SW 1271 (cell line): ENCODE results near the gene PAM16.

Source experiments
- DNase-seq, 2 experiments: peaks; one replicate each; lab custom pipeline; 2025; lab: John Stamatoyannopoulos, UW

Gene PAM16

DNA sequence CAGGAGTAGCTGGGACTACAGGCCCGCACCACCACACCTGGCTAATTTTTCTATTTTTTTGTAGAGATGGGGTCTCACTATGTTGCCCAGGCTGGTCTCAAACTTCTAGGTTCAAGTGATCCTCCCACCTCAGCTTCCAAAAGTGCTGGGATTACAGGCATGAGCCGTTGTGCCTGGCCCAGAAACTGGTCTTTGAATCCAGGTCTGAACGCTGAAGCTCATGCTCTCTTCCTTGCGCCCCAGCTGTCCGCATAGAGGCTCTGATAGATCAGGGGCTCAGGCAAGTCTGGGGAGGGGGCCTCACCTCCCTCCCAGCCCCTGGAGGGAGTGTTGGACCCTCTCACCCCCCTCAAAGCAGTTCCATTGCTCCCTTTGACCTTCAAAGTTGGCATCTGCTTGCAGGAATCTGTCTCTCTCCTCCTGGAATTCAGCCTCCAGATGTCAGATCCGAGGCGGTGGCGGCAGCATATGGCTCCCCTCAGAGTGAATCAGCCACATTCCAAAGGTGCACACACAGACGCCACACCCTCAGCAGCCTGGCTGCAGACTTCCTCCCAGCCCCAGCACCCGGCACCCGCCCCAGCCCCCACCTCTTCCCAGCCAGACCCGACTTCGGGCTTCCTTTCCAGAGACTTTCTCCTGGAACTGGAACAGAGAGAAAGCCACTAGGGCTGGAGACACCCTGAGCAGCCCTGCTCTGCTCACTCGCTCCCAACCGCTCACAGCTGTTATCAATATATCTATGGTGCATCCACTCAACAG, 52.2 kb downstream of the PAM16 start:
- DNase-seq = peak; percentile 79 to 88

DNA sequence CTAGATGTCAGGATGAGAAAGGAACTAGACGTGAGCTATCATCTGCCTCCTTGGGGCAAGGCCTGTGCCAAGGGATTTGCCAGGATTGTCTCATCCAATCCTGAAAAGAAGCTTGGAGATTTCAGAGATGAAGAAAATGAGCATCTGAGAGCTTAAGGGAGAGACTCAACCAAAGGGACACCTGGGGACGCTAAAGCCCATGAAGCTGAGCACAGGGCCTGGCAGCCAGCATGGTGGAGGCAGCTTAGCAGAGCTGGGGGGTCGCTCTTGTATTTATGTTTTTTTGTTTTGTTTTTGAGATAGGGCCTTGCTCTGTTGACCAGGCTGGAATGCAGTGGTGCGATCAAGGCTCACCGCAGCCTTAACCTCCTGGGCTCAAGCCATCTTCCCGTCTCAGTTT, 53.6 kb downstream of the PAM16 start:
- no peak for DNase-seq

DNA sequence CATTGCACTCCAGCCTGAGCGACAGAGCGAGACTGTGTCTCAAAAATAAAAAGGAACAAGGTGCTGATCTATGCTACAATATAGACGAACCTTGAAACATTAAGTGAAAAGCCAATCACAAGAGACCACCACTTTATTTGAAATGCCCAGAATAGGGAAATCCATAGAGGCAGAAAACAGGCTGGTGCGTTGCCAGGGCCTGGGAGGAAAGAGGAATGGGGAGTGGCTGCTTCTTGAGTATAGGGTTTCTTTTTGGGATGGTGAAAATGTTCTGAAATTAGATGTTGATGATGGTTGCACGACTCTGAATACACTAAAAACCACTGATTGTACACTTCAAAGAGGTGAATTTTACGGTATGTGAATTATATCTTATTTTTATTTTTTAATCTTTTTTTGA, 55.5 kb downstream of the PAM16 start:
- no peak for DNase-seq

DNA sequence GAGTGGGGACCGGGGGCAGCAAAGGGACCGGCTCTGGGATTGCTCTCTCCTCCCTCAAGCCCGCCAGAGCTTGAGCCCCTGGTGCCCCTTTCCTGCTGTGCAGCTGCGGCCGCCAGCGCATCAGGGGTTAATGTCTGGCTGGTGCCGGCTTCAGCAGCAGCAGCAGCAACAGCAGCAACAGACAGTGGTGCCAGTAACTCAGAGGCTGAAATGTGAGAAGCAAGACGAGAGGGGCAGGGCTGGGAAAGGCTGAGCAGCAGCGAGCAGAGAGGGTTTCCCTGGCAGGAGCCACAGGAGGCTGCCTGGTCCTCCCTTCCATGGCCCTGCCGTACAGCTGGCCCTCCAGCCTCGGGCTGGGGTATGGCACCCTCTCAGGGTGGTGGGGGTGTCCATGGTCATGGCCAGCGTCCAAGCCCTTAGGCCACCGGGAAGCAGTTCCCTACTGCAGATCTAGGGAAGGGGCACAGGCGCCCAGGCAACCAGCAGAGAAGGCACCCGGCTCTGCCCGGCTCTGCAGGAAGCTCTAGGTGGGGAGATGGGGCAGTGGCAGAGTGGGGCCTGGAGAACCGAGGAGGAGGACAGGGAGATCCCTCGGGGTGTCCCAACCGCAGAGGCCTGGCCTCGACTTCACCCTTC, 57.2 kb downstream of the PAM16 start:
- peak in 1 of 2 experiments; percentile 39 for DNase-seq

DNA sequence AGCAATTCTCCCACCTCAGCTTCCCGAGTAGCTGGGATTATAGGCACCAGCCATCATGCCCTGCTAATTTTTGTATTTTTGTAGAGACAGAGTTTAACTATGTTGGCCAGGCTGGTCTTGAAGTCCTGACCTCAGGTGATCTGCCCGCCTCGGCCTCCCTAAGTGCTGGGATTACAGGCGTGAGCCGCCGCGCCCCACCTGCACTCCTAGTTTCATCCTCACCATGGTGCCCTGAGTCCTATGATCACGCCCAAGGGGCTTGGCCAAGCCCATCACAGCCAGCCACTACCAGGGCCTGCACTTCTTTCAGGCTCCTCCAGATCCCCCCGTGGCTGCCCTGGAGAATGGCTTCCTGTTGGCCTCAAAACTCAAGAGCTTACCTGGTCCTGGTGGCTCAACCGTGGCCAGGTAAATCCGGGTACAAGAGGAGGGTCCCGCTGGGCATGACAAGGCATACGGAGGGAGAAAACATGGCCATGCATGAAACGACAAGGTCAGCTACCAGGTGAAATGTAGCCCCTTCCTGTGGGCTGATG, 57.9 kb downstream of the PAM16 start:
- DNase-seq = no peak

DNA sequence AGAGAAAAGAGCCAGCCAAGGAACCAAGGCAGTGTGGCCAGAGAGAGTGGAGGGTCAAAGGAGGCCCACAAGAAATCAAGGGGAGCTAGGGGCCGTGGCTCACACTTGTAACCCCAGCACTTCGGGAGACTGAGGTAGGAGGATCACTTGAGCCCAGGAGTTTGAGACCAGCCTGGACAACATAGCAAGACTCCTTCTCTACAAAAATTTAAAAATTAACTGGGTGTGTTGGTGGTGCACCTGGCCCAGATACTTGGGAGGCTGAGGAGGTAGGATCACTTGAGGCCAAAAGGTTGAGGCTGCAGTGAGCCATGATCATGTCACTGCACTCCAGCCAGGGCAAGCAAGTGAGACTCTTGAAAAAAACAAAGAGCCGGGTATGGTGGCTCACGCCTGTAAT, 59.4 kb downstream of the PAM16 start:
- no peak for DNase-seq
